Lung (tissue), 12 donors: ENCODE data around the gene ST3GAL5. TPM values are rescaled to one million over a fixed set of nuclear protein-coding genes. Genes with fewer than 3 reads are reported as not detected.

Experiments
- ATAC-seq: fragments of 200-7000 bp; cut with Tn5 transposase; one replicate; pipeline ENCODE4 v1.9.1; 2020; ENCODE audit warnings: moderate number of reproducible peaks; ENCODE audit not compliant: insufficient read depth, low FRiP score
- DNase-seq, 3 donors: peaks; one replicate each; pipeline ENCODE4 v3.0.0-alpha.2; 2013 to 2017
- H3K27ac ChIP-seq, 2 donors: one replicate each; pipeline ENCODE4 v1.5.1; 2013; ENCODE audit warnings: mild to moderate bottlenecking in 2 of 2, moderate library complexity in 2 of 2, control low read depth in 1 of 2, inconsistent platforms in 1 of 2, low read depth in 1 of 2, low read length in 1 of 2
- H3K27me3 ChIP-seq, 3 donors: one replicate each; pipeline ENCODE4 v1.5.1; 2013; ENCODE audit warnings: low read length in 2 of 3; ENCODE audit not compliant: control insufficient read depth in 3 of 3, insufficient read depth in 3 of 3
- H3K36me3 ChIP-seq, 4 donors: one replicate each; pipeline ENCODE4 v1.5.1; 2013; ENCODE audit warnings: low read length in 4 of 4, mild to moderate bottlenecking in 1 of 4, moderate library complexity in 1 of 4; ENCODE audit not compliant: control insufficient read depth in 4 of 4, insufficient read depth in 4 of 4
- H3K4me1 ChIP-seq, 5 donors: one replicate each; pipeline ENCODE4 v1.5.1; 2013; ENCODE audit warnings: low read length in 5 of 5, mild to moderate bottlenecking in 2 of 5, moderate library complexity in 1 of 5; ENCODE audit not compliant: control insufficient read depth in 5 of 5, insufficient read depth in 5 of 5
- H3K4me3 ChIP-seq: one replicate; pipeline ENCODE4 v1.5.1; 2013; ENCODE audit warnings: mild to moderate bottlenecking, control low read depth, moderate library complexity
- H3K9ac ChIP-seq, 2 donors: one replicate each; pipeline ENCODE4 v1.5.1; 2013; ENCODE audit warnings: low read length in 2 of 2, control low read depth in 1 of 2; ENCODE audit not compliant: insufficient read depth in 1 of 2
- H3K9me3 ChIP-seq, 4 donors: one replicate each; pipeline ENCODE4 v1.5.1; 2013; ENCODE audit warnings: low read length in 3 of 4, mild to moderate bottlenecking in 1 of 4, moderate library complexity in 1 of 4; ENCODE audit not compliant: control insufficient read depth in 4 of 4, insufficient read depth in 3 of 4
- CTCF ChIP-seq: IDR thresholded peaks from 2 replicates; pipeline ENCODE4 v1.5.1; 2012; ENCODE audit warnings: mild to moderate bottlenecking; ENCODE audit errors: control extremely low read depth, extremely low read depth
- WGBS, 2 donors: extraction: QIAGEN DNeasy Blood & Tissue Kit; methylation state at CpG; one replicate each; pipeline ENCODE4 v1.1.7; 2013; 5-methylcytosine and 5-hydroxymethylcytosine counted together
- polyA plus RNA-seq, 2 donors: library from polyadenylated mRNA; stranded (reverse); fragments of 200-250 nt; gene quantifications; one replicate each; pipeline ENCODE4 v1.2.1, GENCODE V29; 2013
- total RNA-seq, 2 donors: library from RNA; depleted of rRNA in 1 of 2; stranded (reverse); fragments of >200 nt in 1 of 2; gene quantifications; one replicate each; pipeline ENCODE4 v1.2.1, GENCODE V29; 2014 to 2021
- donor health status: control.
- donor health status: control.
- donor health status: Bipolar disorder and iron deficiency.
- donor health status: healthy.
- donor health status: DM: yes; HTN: yes; CAD: no.

The ST3GAL5 gene
- total and polyA plus RNA-seq, 4 donors = 31.1 to 149 (median 64.4) TPM

DNA sequence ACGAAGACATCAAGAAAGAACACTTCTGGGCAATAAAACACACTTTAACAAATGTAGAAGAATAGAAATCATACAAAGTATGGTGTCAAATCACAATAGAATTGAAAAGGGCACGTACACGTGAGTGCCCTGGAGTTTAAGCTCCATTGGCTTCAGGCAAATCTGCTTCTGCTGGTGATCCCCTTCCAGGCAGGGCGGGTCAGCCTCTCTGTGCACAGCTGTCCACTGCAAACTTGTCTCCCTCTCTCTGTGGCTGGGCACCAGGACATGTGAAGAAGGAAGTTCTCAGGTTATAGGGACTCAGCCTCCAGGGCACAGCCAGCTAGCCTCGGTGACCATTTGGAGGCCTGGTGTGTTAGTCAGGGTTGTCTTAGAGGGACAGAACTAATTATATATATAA lies 66.0 kb downstream of the ST3GAL5 start:
- peaks cover 0 to 4% (median 3%) of the 10 kb centered on the region in 5 donors for H3K4me1 ChIP-seq
- no peak overlapping the region for H3K9ac ChIP-seq
- no peak overlapping the region for H3K27ac ChIP-seq
- no peaks in the 10 kb centered on the region for H3K27me3 ChIP-seq
- no peak overlapping the region for H3K4me3 ChIP-seq
- TF ChIP-seq CTCF = no peak
- WGBS, 2 donors = 93 to 94% methylated on average over 5 of the region's 5 CpGs
- no peaks in the 10 kb centered on the region for H3K9me3 ChIP-seq
- no peaks in the 10 kb centered on the region for H3K36me3 ChIP-seq
- DNase-seq (no peak), ATAC-seq (no peak)

DNA sequence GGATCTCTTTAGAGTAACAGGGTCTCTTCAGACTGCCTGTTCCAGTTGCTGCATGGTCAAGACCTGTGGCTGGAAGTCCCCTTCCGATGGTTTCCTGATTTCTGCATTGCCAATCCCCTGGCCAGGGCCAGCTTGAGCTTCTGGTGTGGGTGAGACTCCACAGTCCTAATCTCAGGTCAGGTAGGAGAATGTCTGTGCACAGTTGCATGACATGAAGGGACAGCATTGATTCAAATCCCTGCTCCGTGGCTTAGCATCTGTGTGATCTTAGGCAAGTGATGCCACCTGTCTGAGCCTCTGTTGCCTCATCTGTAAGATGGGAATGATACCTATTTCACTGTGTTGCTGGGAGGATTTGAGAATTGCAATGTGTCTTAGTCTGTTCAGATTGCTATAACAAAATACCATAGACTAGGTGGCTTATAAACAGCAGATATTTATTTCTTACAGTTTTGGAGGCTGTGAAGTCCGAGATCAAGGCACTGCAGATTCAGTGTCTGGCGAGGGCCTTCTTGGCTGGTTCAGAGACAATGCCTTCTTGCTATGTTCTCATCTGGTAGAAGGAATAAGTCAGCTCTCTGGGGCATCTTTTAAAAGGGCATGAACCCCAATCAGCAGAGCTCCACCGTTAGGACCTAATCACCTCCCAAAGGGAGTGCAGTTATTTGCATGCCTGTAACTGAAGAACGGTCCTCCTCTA lies 68.8 kb downstream of the ST3GAL5 start:
- no peaks in the 10 kb centered on the region for H3K4me1 ChIP-seq
- no peak overlapping the region for H3K9ac ChIP-seq
- DNase-seq (no peak), ATAC-seq (no peak)
- H3K27me3 ChIP-seq = no peaks in the 10 kb centered on the region
- no peaks in the 10 kb centered on the region for H3K9me3 ChIP-seq
- H3K27ac ChIP-seq = no peak overlapping the region
- H3K4me3 ChIP-seq = no peak overlapping the region
- no peaks in the 10 kb centered on the region for H3K36me3 ChIP-seq
- no peak for TF ChIP-seq CTCF
- WGBS, 2 donors = 79 to 87% methylated on average over 6 of the region's 6 CpGs

DNA sequence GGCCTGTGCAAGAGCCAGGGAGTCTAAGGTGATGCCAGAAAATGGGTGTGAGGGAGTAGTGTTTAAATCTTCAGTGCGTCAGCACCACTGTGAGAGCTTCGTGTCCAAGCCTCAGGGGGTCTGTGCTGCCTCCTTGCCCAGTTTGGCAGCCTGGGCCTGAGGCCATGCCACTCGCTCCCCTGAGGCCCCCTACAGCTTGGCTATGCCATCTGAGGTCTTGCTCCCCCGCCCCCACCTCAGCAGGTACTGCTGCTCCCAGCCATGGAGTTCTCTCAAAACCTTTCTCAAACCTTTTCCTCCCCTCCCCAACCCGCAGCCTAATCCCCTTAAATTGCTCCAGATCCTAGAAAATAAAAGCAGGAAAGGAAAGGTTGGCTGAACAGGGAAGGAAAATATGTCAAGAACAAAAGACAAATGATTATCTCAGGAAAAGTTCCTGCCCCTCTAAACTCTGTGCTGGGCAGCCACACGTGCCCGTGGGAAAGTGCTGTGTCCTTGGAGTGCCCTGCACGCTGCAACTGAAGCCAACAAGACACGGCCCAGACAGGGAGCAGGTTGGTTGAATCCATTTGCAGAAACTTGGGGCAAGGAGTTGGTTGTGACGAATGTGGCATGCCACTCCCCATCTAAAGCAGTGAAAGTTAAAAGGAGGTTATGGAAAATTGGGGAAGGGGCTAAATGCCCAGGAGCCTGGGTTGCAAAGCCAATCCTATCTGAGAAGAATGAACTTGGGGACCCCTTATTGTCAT lies 73.8 kb downstream of the ST3GAL5 start:
- Histone ChIP-seq H3K9ac (no peak overlapping the region), H3K27ac (no peak overlapping the region), H3K36me3 (no peaks in the 10 kb centered on the region), H3K27me3 (no peaks in the 10 kb centered on the region), H3K4me3 (no peak overlapping the region), H3K4me1 (peaks cover 0 to 30% (median 4%) of the 10 kb centered on the region in 5 donors), H3K9me3 (no peaks in the 10 kb centered on the region)
- DNase-seq (no peak), ATAC-seq (no peak)
- WGBS, 2 donors = 86 to 91% methylated on average over 10 of the region's 10 CpGs
- no peak for TF ChIP-seq CTCF
